HCT116 (cell line): ENCODE data around the gene PKNOX2. TPM values are rescaled to one million over a fixed set of nuclear protein-coding genes. Genes with fewer than 3 reads are reported as not detected.

Experiments used
- ATAC-seq: fragments of 200-7000 bp; cut with Tn5 transposase; 2 replicates; pipeline ENCODE4 v1.9.1; 2020; ENCODE audit warnings: mild to moderate bottlenecking, moderate library complexity
- BruUV-seq: library from RNA; stranded (reverse); fragments of 400-500 nt; replicated peaks from 2 replicates; lab custom pipeline; 2021; lab: Mats Ljungman, UMichigan
- CTCF ChIA-PET: fragments of 300-600 bp; sonication (Branson Sonifier 250); formaldehyde crosslinking; loops from one replicate; lab custom pipeline; 2021; ENCODE audit warnings: antibody characterized with exemption; lab: Charles Lee
- POLR2A ChIA-PET: fragments of 300-600, 350-600 bp; sonication (Branson Sonifier 250); formaldehyde crosslinking; loops from one replicate; lab custom pipeline; 2021; ENCODE audit warnings: antibody characterized with exemption; lab: Charles Lee
- RAD21 ChIA-PET, 2 experiments: fragments of 300-600 bp; sonication (Branson Sonifier 250); formaldehyde crosslinking; loops; one replicate each; lab custom pipeline; 2023; ENCODE audit warnings: low total read pairs in 2 of 2; ENCODE audit not compliant: uncharacterized antibody in 2 of 2, unreplicated experiment in 2 of 2, low non-redundant PET in 1 of 2; lab: Charles Lee
- DNase-seq: peaks from one replicate; pipeline ENCODE4 v3.0.0-alpha.2; 2010; ENCODE audit warnings: low read depth, low spot score
- H2AFZ ChIP-seq: fragments of 200-600 bp; shearing (Covaris generic), sonication (generic); 2 replicates; pipeline ENCODE4 v1.6.1; 2017; ENCODE audit warnings: low read depth, mixed run types, mixed read lengths, antibody characterized with exemption, low read length; ENCODE audit not compliant: poor library complexity, severe bottlenecking
- H3K27ac ChIP-seq: 2 replicates; pipeline ENCODE4 v1.5.1; 2012; ENCODE audit warnings: low read depth, low read length
- H3K27me3 ChIP-seq: fragments of 200-600 bp; sonication (generic); 2 replicates; pipeline ENCODE4 v1.6.1; 2016; ENCODE audit warnings: mixed run types, low read length, mixed read lengths; ENCODE audit not compliant: insufficient read depth
- H3K36me3 ChIP-seq, 2 experiments: fragments of 200-500 bp in 1 of 2; fragments of 200-600 bp in 1 of 2; sonication (Bioruptor generic) in 1 of 2; sonication (generic) in 1 of 2; 2 replicates each; pipeline versions ENCODE4 v1.5.1 to v1.6.1; 2014 to 2016; ENCODE audit warnings: low read length in 2 of 2, inconsistent platforms in 1 of 2, mixed read lengths in 1 of 2, mixed run types in 1 of 2; ENCODE audit not compliant: insufficient read depth in 2 of 2, control insufficient read depth in 1 of 2
- H3K4me1 ChIP-seq, 2 experiments: fragments of 200-600 bp in 1 of 2; sonication (generic) in 1 of 2; 2 replicates each; pipeline versions ENCODE4 v1.5.1 to v1.6.1; 2012 to 2017; ENCODE audit warnings: low read length in 2 of 2, inconsistent platforms in 1 of 2, mild to moderate bottlenecking in 1 of 2, mixed read lengths in 1 of 2, mixed run types in 1 of 2, moderate library complexity in 1 of 2; ENCODE audit not compliant: insufficient read depth in 2 of 2, control insufficient read depth in 1 of 2
- H3K4me2 ChIP-seq: fragments of 200-600 bp; sonication (generic); 2 replicates; pipeline ENCODE4 v1.6.1; 2017; ENCODE audit warnings: mixed run types, low read length, mixed read lengths
- H3K4me3 ChIP-seq, 2 experiments: fragments of 200-600 bp in 1 of 2; sonication (generic) in 1 of 2; replicated peaks in 1 of 2; 2 replicates each; pipeline ENCODE4 v1.5.1; 2011 to 2016; ENCODE audit warnings: low read length in 2 of 2, control low read depth in 1 of 2, low read depth in 1 of 2, mild to moderate bottlenecking in 1 of 2, mixed read lengths in 1 of 2, mixed run types in 1 of 2
- H3K79me2 ChIP-seq: fragments of 200-600 bp; sonication (generic); 2 replicates; pipeline ENCODE4 v1.6.1; 2017; ENCODE audit warnings: mild to moderate bottlenecking, mixed run types, low read length, moderate library complexity, mixed read lengths; ENCODE audit not compliant: insufficient read depth
- H3K9ac ChIP-seq: fragments of 200-600 bp; sonication (generic); 2 replicates; pipeline ENCODE4 v1.6.1; 2016; ENCODE audit warnings: low read length, mixed read lengths
- H3K9me2 ChIP-seq: fragments of 200-600 bp; sonication (generic), shearing (Covaris generic); 2 replicates; pipeline ENCODE4 v1.6.1; 2017; ENCODE audit warnings: mixed run types, mild to moderate bottlenecking, moderate library complexity; ENCODE audit not compliant: insufficient read depth
- H3K9me3 ChIP-seq, 2 experiments: fragments of 200-500 bp in 1 of 2; fragments of 200-600 bp in 1 of 2; sonication (Bioruptor generic) in 1 of 2; sonication (generic) in 1 of 2; 2 replicates each; pipeline ENCODE4 v1.6.1; 2014 to 2017; ENCODE audit warnings: low read length in 2 of 2, mixed read lengths in 2 of 2, inconsistent platforms in 1 of 2, low read depth in 1 of 2, mild to moderate bottlenecking in 1 of 2, mixed run types in 1 of 2, moderate library complexity in 1 of 2; ENCODE audit not compliant: control insufficient read depth in 1 of 2, insufficient read depth in 1 of 2
- H4K20me1 ChIP-seq: fragments of 200-600 bp; sonication (generic), shearing (Covaris generic); 2 replicates; pipeline ENCODE4 v1.6.1; 2017; ENCODE audit warnings: mixed run types, mild to moderate bottlenecking, moderate library complexity; ENCODE audit not compliant: insufficient read depth
- CTCF ChIP-seq, 3 experiments: fragments of 200-600 bp in 1 of 3; sonication (generic) in 1 of 3; IDR thresholded peaks in 2 of 3; conservative IDR thresholded peaks in 1 of 3; 2 replicates each; pipeline ENCODE4 v1.5.1; 2012 to 2017; ENCODE audit warnings: low read depth in 2 of 3, low read length in 2 of 3, antibody characterized with exemption in 1 of 3, borderline replicate concordance in 1 of 3, control low read depth in 1 of 3, mild to moderate bottlenecking in 1 of 3, mixed read lengths in 1 of 3, mixed run types in 1 of 3, moderate library complexity in 1 of 3; ENCODE audit not compliant: insufficient read depth in 1 of 3
- ELF1 ChIP-seq: IDR thresholded peaks from 2 replicates; pipeline ENCODE4 v1.6.1; 2012; ENCODE audit warnings: low read depth, borderline replicate concordance
- EZH2 ChIP-seq: fragments of 200-600 bp; sonication (generic); IDR thresholded peaks from 2 replicates; pipeline ENCODE4 v1.6.1; 2017; ENCODE audit warnings: antibody characterized with exemption, mixed run types
- EZH2phosphoT487 ChIP-seq: fragments of 200-600 bp; IDR thresholded peaks from 2 replicates; pipeline ENCODE4 v1.6.1; 2018; ENCODE audit warnings: antibody characterized with exemption, borderline replicate concordance
- FOSL1 ChIP-seq: IDR thresholded peaks from 2 replicates; pipeline ENCODE4 v1.6.1; 2012; ENCODE audit warnings: low read depth
- POLR2A ChIP-seq: IDR thresholded peaks from 2 replicates; pipeline ENCODE4 v1.7.0; 2011; ENCODE audit warnings: borderline replicate concordance; ENCODE audit not compliant: insufficient read depth, insufficient read length; ENCODE audit errors: extremely low read depth
- YY1 ChIP-seq: IDR thresholded peaks from 2 replicates; pipeline ENCODE4 v1.6.1; 2011; ENCODE audit warnings: low read length, low read depth, moderate library complexity, mild to moderate bottlenecking; ENCODE audit not compliant: insufficient replicate concordance; ENCODE audit errors: extremely low read depth
- ZBTB33 ChIP-seq: IDR thresholded peaks from 2 replicates; pipeline ENCODE4 v1.6.1; 2011; ENCODE audit warnings: mild to moderate bottlenecking, low read length, moderate library complexity; ENCODE audit not compliant: insufficient replicate concordance; ENCODE audit errors: extremely low read depth
- ZFX ChIP-seq: fragments of 450-650 bp; IDR thresholded peaks from 2 replicates; pipeline ENCODE4 v1.6.1; 2017
- ZNF274 ChIP-seq: fragments of 200-500 bp; sonication (Bioruptor generic); IDR thresholded peaks from 2 replicates; pipeline ENCODE4 v1.6.1; 2014; ENCODE audit warnings: mild to moderate bottlenecking, low read depth, low read length, inconsistent platforms
- intact Hi-C: fragments of 100-400 bp; cut with micrococcal nuclease; formaldehyde crosslinking; loops from 2 replicates; pipeline ENCODE4 v1.10.0; 2022
- total RNA-seq: library from RNA; stranded (reverse); gene quantifications from one replicate; pipeline ENCODE4 v1.2.1, GENCODE V29; 2021; ENCODE audit not compliant: unreplicated experiment
- TF ChIP-seq, protein P1 (sequence below): IDR thresholded peaks from 2 replicates; pipeline ENCODE4 v1.6.1; 2012; ENCODE audit warnings: low read depth

PKNOX2 gene
- total RNA-seq, 1 experiment from 2014 or later: 0.20 TPM

GRCh38 chr11:125285844-125286243 lies 121.3 kb downstream of the PKNOX2 start:
- TF ChIP-seq, protein P1, sequence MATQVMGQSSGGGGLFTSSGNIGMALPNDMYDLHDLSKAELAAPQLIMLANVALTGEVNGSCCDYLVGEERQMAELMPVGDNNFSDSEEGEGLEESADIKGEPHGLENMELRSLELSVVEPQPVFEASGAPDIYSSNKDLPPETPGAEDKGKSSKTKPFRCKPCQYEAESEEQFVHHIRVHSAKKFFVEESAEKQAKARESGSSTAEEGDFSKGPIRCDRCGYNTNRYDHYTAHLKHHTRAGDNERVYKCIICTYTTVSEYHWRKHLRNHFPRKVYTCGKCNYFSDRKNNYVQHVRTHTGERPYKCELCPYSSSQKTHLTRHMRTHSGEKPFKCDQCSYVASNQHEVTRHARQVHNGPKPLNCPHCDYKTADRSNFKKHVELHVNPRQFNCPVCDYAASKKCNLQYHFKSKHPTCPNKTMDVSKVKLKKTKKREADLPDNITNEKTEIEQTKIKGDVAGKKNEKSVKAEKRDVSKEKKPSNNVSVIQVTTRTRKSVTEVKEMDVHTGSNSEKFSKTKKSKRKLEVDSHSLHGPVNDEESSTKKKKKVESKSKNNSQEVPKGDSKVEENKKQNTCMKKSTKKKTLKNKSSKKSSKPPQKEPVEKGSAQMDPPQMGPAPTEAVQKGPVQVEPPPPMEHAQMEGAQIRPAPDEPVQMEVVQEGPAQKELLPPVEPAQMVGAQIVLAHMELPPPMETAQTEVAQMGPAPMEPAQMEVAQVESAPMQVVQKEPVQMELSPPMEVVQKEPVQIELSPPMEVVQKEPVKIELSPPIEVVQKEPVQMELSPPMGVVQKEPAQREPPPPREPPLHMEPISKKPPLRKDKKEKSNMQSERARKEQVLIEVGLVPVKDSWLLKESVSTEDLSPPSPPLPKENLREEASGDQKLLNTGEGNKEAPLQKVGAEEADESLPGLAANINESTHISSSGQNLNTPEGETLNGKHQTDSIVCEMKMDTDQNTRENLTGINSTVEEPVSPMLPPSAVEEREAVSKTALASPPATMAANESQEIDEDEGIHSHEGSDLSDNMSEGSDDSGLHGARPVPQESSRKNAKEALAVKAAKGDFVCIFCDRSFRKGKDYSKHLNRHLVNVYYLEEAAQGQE: no peak
- no peak for TF ChIP-seq ZFX
- no peak for TF ChIP-seq FOSL1
- no peak for TF ChIP-seq ZBTB33
- no peak for TF ChIP-seq ZNF274
- TF ChIP-seq EZH2phosphoT487: no peak
- no peak for TF ChIP-seq EZH2
- TF ChIP-seq YY1: no peak
- TF ChIP-seq CTCF (IDR thresholded peaks at IDR 0.05 in 2 of 3, conservative IDR thresholded peaks at IDR 0.05 in 1 of 3; ENCODE audit: borderline replicate concordance in 1 of 3, insufficient read depth in 1 of 3, low read depth in 2 of 3, low read length in 2 of 3): no peak
- no peak for TF ChIP-seq ELF1
- TF ChIP-seq POLR2A: no peak
- Histone ChIP-seq H3K9me2 (no peaks in the 10 kb centered on the region), H2AFZ (no peak overlapping the region), H3K4me2 (no peak overlapping the region), H3K4me1 (peaks cover 0 to 7% of the 10 kb centered on the region in 2 experiments; a peak in 1 of 4 replicates), H3K9me3 (no peaks in the 10 kb centered on the region), H4K20me1 (no peaks in the 10 kb centered on the region), H3K36me3 (no peaks in the 10 kb centered on the region), H3K27me3 (peaks cover 14% of the 10 kb centered on the region), H3K27ac (no peak overlapping the region), H3K79me2 (no peaks in the 10 kb centered on the region), H3K9ac (no peak overlapping the region), H3K4me3 (no peak overlapping the region)
- CTCF ChIA-PET: no interaction called here
- RAD21 ChIA-PET: no interaction called here
- BruUV-seq: no TSS peak
- intact Hi-C loops: no loop called here
- POLR2A ChIA-PET: no interaction called here
- DNase-seq (no peak), ATAC-seq (no peak)
